SK-N-SH treated with all-trans-retinoic acid at 6 μM for 48 hours (cell line): ENCODE results near the gene PARS2.

Experiments
- ATAC-seq: fragments of 200-7000 bp; cut with Tn5 transposase; 3 replicates; pipeline ENCODE4 v1.9.1; 2020; ENCODE audit warnings: mild to moderate bottlenecking, moderate library complexity
- ARNTL ChIP-seq: fragments of 450-650 bp; formaldehyde crosslinking; IDR thresholded peaks from 2 replicates; pipeline ENCODE4 v1.5.0; 2020; ENCODE audit warnings: low read depth, mild to moderate bottlenecking, moderate library complexity, borderline replicate concordance
- BACH2 ChIP-seq: fragments of 250-450 bp; sonication (Bioruptor Pico); IDR thresholded peaks from 2 replicates; pipeline ENCODE4 v1.9.0; 2021; ENCODE audit warnings: mild to moderate bottlenecking, borderline replicate concordance
- CSDC2 ChIP-seq: fragments of 250-450 bp; sonication (Bioruptor Pico); IDR thresholded peaks from 2 replicates; pipeline ENCODE4 v1.5.0; 2020; ENCODE audit warnings: mild to moderate bottlenecking, moderate library complexity
- ESRRG ChIP-seq: fragments of 250-450 bp; sonication (Bioruptor Pico); IDR thresholded peaks from 2 replicates; pipeline ENCODE4 v1.6.1; 2021; ENCODE audit warnings: mild to moderate bottlenecking
- GLIS3 ChIP-seq: fragments of 250-450 bp; sonication (Bioruptor Pico); IDR thresholded peaks from 2 replicates; pipeline ENCODE4 v1.5.0; 2020; ENCODE audit warnings: mild to moderate bottlenecking, moderate library complexity
- ISL1 ChIP-seq: fragments of 250-450 bp; sonication (Bioruptor Pico); IDR thresholded peaks from 2 replicates; pipeline ENCODE4 v2.1.2; 2022; ENCODE audit warnings: mild to moderate bottlenecking, moderate library complexity
- OSR1 ChIP-seq: fragments of 250-450 bp; sonication (Bioruptor Pico); IDR thresholded peaks from 2 replicates; pipeline ENCODE4 v1.8.0; 2022; ENCODE audit warnings: moderate library complexity, mild to moderate bottlenecking, inconsistent platforms
- PPARA ChIP-seq: fragments of 250-450 bp; sonication (Bioruptor Pico); IDR thresholded peaks from 2 replicates; pipeline ENCODE4 v1.5.0; 2020; ENCODE audit warnings: mild to moderate bottlenecking, borderline replicate concordance
- RARB ChIP-seq: fragments of 250-450 bp; sonication (Bioruptor Pico); IDR thresholded peaks from 2 replicates; pipeline ENCODE4 v1.8.0; 2021; ENCODE audit warnings: mild to moderate bottlenecking, moderate library complexity
- SNAI2 ChIP-seq: fragments of 250-450 bp; sonication (Bioruptor Pico); IDR thresholded peaks from 2 replicates; pipeline ENCODE4 v1.5.0; 2020; ENCODE audit warnings: mild to moderate bottlenecking, moderate library complexity
- TCF4 ChIP-seq: fragments of 250-450 bp; sonication (Bioruptor Pico); IDR thresholded peaks from 2 replicates; pipeline ENCODE4 v1.8.0; 2021; ENCODE audit warnings: mild to moderate bottlenecking, moderate library complexity, borderline replicate concordance
- TOX ChIP-seq: fragments of 250-450 bp; sonication (Bioruptor Pico); IDR thresholded peaks from 2 replicates; pipeline ENCODE4 v1.8.0; 2021; ENCODE audit warnings: mild to moderate bottlenecking, moderate library complexity, borderline replicate concordance
- ZFP3 ChIP-seq: fragments of 250-450 bp; sonication (Bioruptor Pico); IDR thresholded peaks from 2 replicates; pipeline ENCODE4 v1.5.0; 2020; ENCODE audit warnings: mild to moderate bottlenecking, moderate library complexity
- ZFP30 ChIP-seq: fragments of 450-650 bp; formaldehyde crosslinking; IDR thresholded peaks from 2 replicates; pipeline ENCODE4 v1.5.0; 2022; ENCODE audit warnings: mild to moderate bottlenecking, moderate library complexity
- ZNF565 ChIP-seq: fragments of 450-650 bp; formaldehyde crosslinking; conservative IDR thresholded peaks from 2 replicates; pipeline ENCODE4 v1.5.0; 2020; ENCODE audit warnings: low read depth, mild to moderate bottlenecking, moderate library complexity
- ZNF70 ChIP-seq: fragments of 450-650 bp; formaldehyde crosslinking; IDR thresholded peaks from 2 replicates; pipeline ENCODE4 v1.5.0; 2020; ENCODE audit warnings: mild to moderate bottlenecking, moderate library complexity
- ZNF8 ChIP-seq: fragments of 450-650 bp; formaldehyde crosslinking; IDR thresholded peaks from 2 replicates; pipeline ENCODE4 v1.5.0; 2020; ENCODE audit warnings: mild to moderate bottlenecking, moderate library complexity
- TF ChIP-seq, protein P1 (sequence below): fragments of 250-450 bp; sonication (Bioruptor Pico); IDR thresholded peaks from 2 replicates; pipeline ENCODE4 v1.5.1; 2020; ENCODE audit warnings: low read depth, mild to moderate bottlenecking, moderate library complexity
- TF ChIP-seq, protein P2 (sequence below): fragments of 250-450 bp; sonication (Bioruptor Pico); IDR thresholded peaks from 2 replicates; pipeline ENCODE4 v1.5.0; 2020; ENCODE audit warnings: mild to moderate bottlenecking, moderate library complexity
- TF ChIP-seq, protein P3 (sequence below): fragments of 250-450 bp; sonication (Bioruptor Pico); IDR thresholded peaks from 2 replicates; pipeline ENCODE4 v1.5.1; 2021; ENCODE audit warnings: mild to moderate bottlenecking, moderate library complexity
- TF ChIP-seq, protein P4 (sequence below): fragments of 250-450 bp; sonication (Bioruptor Pico); IDR thresholded peaks from 2 replicates; pipeline ENCODE4 v1.8.0; 2021; ENCODE audit warnings: low read depth, mild to moderate bottlenecking, moderate library complexity, borderline replicate concordance

The PARS2 gene

GRCh38 chr1:54751426-54751825 lies 12.9 kb downstream of the PARS2 start:
- ATAC-seq, result no peak
- TF ChIP-seq ESRRG (CRISPR knock-in tag) (no peak), SNAI2 (CRISPR knock-in tag) (no peak), PPARA (no peak), TCF4 (no peak), ZFP30 (CRISPR knock-in tag) (no peak), ZNF565 (CRISPR knock-in tag) (no peak), BACH2 (CRISPR knock-in tag) (no peak), ZFP3 (CRISPR knock-in tag) (no peak), OSR1 (no peak), ZNF70 (no peak), ISL1 (no peak), GLIS3 (CRISPR knock-in tag) (no peak)
- TF ChIP-seq, protein P1, sequence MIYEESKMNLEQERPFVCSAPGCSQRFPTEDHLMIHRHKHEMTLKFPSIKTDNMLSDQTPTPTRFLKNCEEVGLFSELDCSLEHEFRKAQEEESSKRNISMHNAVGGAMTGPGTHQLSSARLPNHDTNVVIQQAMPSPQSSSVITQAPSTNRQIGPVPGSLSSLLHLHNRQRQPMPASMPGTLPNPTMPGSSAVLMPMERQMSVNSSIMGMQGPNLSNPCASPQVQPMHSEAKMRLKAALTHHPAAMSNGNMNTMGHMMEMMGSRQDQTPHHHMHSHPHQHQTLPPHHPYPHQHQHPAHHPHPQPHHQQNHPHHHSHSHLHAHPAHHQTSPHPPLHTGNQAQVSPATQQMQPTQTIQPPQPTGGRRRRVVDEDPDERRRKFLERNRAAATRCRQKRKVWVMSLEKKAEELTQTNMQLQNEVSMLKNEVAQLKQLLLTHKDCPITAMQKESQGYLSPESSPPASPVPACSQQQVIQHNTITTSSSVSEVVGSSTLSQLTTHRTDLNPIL (CRISPR knock-in tag), result no peak
- TF ChIP-seq, protein P2, sequence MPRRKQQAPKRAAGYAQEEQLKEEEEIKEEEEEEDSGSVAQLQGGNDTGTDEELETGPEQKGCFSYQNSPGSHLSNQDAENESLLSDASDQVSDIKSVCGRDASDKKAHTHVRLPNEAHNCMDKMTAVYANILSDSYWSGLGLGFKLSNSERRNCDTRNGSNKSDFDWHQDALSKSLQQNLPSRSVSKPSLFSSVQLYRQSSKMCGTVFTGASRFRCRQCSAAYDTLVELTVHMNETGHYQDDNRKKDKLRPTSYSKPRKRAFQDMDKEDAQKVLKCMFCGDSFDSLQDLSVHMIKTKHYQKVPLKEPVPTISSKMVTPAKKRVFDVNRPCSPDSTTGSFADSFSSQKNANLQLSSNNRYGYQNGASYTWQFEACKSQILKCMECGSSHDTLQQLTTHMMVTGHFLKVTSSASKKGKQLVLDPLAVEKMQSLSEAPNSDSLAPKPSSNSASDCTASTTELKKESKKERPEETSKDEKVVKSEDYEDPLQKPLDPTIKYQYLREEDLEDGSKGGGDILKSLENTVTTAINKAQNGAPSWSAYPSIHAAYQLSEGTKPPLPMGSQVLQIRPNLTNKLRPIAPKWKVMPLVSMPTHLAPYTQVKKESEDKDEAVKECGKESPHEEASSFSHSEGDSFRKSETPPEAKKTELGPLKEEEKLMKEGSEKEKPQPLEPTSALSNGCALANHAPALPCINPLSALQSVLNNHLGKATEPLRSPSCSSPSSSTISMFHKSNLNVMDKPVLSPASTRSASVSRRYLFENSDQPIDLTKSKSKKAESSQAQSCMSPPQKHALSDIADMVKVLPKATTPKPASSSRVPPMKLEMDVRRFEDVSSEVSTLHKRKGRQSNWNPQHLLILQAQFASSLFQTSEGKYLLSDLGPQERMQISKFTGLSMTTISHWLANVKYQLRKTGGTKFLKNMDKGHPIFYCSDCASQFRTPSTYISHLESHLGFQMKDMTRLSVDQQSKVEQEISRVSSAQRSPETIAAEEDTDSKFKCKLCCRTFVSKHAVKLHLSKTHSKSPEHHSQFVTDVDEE (CRISPR knock-in tag), result no peak

GRCh38 chr1:54750596-54750995 lies 13.7 kb downstream of the PARS2 start:
- TF ChIP-seq, protein P1 (CRISPR knock-in tag), result no peak
- TF ChIP-seq TOX (CRISPR knock-in tag) (no peak), ZNF8 (no peak), ZFP3 (CRISPR knock-in tag) (no peak), PPARA (no peak), ISL1 (no peak), SNAI2 (CRISPR knock-in tag) (no peak), RARB (no peak), ARNTL (CRISPR knock-in tag) (no peak), GLIS3 (CRISPR knock-in tag) (no peak), CSDC2 (CRISPR knock-in tag) (no peak), TCF4 (no peak), ZFP30 (CRISPR knock-in tag) (no peak), ESRRG (CRISPR knock-in tag) (no peak), ZNF565 (CRISPR knock-in tag) (no peak)
- TF ChIP-seq, protein P2 (CRISPR knock-in tag), result no peak
- TF ChIP-seq, protein P3, sequence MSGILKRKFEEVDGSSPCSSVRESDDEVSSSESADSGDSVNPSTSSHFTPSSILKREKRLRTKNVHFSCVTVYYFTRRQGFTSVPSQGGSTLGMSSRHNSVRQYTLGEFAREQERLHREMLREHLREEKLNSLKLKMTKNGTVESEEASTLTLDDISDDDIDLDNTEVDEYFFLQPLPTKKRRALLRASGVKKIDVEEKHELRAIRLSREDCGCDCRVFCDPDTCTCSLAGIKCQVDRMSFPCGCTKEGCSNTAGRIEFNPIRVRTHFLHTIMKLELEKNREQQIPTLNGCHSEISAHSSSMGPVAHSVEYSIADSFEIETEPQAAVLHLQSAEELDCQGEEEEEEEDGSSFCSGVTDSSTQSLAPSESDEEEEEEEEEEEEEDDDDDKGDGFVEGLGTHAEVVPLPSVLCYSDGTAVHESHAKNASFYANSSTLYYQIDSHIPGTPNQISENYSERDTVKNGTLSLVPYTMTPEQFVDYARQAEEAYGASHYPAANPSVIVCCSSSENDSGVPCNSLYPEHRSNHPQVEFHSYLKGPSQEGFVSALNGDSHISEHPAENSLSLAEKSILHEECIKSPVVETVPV (CRISPR knock-in tag), result no peak
- TF ChIP-seq, protein P4, sequence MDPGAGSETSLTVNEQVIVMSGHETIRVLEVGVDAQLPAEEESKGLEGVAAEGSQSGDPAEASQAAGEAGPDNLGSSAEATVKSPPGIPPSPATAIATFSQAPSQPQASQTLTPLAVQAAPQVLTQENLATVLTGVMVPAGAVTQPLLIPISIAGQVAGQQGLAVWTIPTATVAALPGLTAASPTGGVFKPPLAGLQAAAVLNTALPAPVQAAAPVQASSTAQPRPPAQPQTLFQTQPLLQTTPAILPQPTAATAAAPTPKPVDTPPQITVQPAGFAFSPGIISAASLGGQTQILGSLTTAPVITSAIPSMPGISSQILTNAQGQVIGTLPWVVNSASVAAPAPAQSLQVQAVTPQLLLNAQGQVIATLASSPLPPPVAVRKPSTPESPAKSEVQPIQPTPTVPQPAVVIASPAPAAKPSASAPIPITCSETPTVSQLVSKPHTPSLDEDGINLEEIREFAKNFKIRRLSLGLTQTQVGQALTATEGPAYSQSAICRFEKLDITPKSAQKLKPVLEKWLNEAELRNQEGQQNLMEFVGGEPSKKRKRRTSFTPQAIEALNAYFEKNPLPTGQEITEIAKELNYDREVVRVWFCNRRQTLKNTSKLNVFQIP (CRISPR knock-in tag), result no peak
- ATAC-seq, result no peak
